ENCODE data around the gene PCDHB10. TPM values are rescaled to one million over a fixed set of nuclear protein-coding genes. Genes with fewer than 3 reads are reported as not detected.
A peak's percentile ranks its signal among the peaks of the same experiment; 100 is the strongest.
"Not testable (repeated sequence)": the region's sequence is repeated elsewhere in the genome, so short reads cannot be mapped to it uniquely, and the experiment has no call there.

The PCDHB10 gene
- 1.6 and 3.4 TPM in 2 replicates for total RNA-seq

- H3K27me3 ChIP-seq (ENCODE audit: control insufficient read depth, insufficient read depth, low read length), result no peaks in the 10 kb centered on the region
- H3K4me3 ChIP-seq (ENCODE audit: low read depth, low read length), result no peak within 1 kb of the TSS
- no peaks in the 10 kb centered on the region for H3K36me3 ChIP-seq (ENCODE audit: control insufficient read depth, insufficient read depth, low read length)
- no peak for DNase-seq (ENCODE audit: low read depth)
- peak; percentile 17 for TF ChIP-seq CTCF (IDR thresholded peaks at IDR 0.05; ENCODE audit: insufficient read depth, low read length, poor library complexity, severe bottlenecking)
These were observed at the start of gene PCDHB10 for GRCh38 chr5:141192110-141192725. Gene PCDHB10, plus strand, starts transcription at chr5:141192353. Its CDS starts 200 bp downstream, at chr5:141192553.

- no peak for TF ChIP-seq CTCF (IDR thresholded peaks at IDR 0.05; ENCODE audit: insufficient read depth, low read length, poor library complexity, severe bottlenecking)
- H3K4me3 ChIP-seq (ENCODE audit: low read depth, low read length), result no peak within 1 kb of the TSS
- no peaks in the 10 kb centered on the region for H3K36me3 ChIP-seq (ENCODE audit: control insufficient read depth, insufficient read depth, low read length)
- H3K27me3 ChIP-seq (ENCODE audit: control insufficient read depth, insufficient read depth, low read length), result no peaks in the 10 kb centered on the region
- no peak for DNase-seq (ENCODE audit: low read depth)
These were observed 42.3 kb upstream of the PCDHB10 start, which contains the start of gene PCDHB6 for GRCh38 chr5:141149812-141150211. Gene PCDHB6, plus strand, starts transcription at chr5:141150057. Its CDS starts 201 bp downstream, at chr5:141150258.

DNA sequence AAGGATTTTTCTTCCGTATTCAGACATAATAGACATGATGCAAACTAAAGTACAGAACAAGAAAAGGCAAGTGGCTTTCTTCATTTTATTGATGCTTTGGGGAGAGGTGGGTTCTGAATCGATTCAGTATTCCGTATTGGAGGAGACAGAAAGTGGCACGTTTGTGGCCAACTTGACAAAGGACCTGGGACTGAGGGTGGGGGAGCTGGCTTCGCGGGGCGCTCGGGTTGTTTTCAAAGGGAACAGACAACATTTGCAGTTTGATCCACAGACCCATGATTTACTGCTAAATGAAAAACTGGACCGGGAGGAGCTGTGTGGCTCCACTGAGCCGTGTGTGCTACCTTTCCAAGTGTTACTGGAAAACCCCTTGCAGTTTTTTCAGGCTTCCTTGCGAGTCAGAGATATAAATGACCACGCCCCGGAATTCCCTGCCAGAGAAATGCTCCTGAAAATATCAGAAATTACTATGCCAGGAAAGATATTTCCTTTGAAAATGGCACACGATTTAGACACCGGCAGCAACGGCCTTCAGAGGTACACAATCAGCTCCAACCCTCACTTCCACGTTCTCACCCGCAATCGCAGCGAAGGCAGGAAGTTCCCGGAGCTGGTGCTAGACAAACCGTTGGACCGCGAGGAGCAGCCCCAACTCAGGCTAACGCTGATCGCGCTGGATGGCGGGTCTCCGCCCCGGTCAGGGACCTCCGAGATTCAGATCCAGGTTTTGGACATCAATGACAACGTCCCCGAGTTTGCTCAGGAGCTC, 41.7 kb upstream of the PCDHB10 start:
- no peak overlapping the region for H3K4me3 ChIP-seq (ENCODE audit: low read depth, low read length)
- DNase-seq (ENCODE audit: low read depth), result no peak
- TF ChIP-seq CTCF (IDR thresholded peaks at IDR 0.05; ENCODE audit: insufficient read depth, low read length, poor library complexity, severe bottlenecking), result no peak
- no peaks in the 10 kb centered on the region for H3K36me3 ChIP-seq (ENCODE audit: control insufficient read depth, insufficient read depth, low read length)
- H3K27me3 ChIP-seq (ENCODE audit: control insufficient read depth, insufficient read depth, low read length), result no peaks in the 10 kb centered on the region

DNA sequence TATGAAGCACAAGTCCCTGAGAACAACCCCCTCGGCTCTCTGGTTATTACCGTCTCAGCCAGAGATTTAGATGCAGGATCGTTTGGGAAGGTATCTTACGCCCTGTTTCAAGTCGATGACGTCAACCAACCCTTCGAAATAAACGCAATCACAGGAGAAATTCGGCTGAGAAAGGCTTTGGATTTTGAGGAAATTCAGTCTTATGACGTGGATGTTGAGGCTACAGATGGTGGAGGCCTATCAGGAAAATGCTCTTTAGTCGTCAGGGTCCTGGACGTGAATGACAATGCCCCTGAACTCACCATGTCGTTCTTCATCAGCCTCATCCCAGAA, 41.2 kb upstream of the PCDHB10 start:
- no peak for TF ChIP-seq CTCF (IDR thresholded peaks at IDR 0.05; ENCODE audit: insufficient read depth, low read length, poor library complexity, severe bottlenecking)
- Histone ChIP-seq H3K27me3 (ENCODE audit: control insufficient read depth, insufficient read depth, low read length) (no peaks in the 10 kb centered on the region), H3K4me3 (ENCODE audit: low read depth, low read length) (no peak overlapping the region), H3K36me3 (ENCODE audit: control insufficient read depth, insufficient read depth, low read length) (no peaks in the 10 kb centered on the region)
- no peak for DNase-seq (ENCODE audit: low read depth)

- DNase-seq (ENCODE audit: low read depth); H3K4me3 ChIP-seq (ENCODE audit: low read depth, low read length); H3K36me3 ChIP-seq (ENCODE audit: control insufficient read depth, insufficient read depth, low read length); H3K27me3 ChIP-seq (ENCODE audit: control insufficient read depth, insufficient read depth, low read length): not testable (repeated sequence)
These were observed 40.5 kb upstream of the PCDHB10 start for GRCh38 chr5:141151632-141152031.

DNA sequence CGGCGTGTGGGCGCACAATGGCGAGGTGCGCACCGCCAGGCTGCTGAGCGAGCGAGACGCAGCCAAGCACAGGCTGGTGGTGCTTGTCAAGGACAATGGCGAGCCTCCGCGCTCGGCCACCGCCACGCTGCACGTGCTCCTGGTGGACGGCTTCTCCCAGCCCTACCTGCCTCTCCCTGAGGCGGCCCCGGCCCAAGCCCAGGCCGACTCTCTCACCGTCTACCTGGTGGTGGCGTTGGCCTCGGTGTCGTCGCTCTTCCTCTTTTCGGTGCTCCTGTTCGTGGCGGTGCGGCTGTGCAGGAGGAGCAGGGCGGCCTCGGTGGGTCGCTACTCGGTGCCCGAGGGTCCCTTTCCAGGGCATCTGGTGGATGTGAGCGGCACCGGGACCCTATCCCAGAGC, 40.1 kb upstream of the PCDHB10 start:
- not testable (repeated sequence) for H3K36me3 ChIP-seq (ENCODE audit: control insufficient read depth, insufficient read depth, low read length); DNase-seq (ENCODE audit: low read depth); H3K27me3 ChIP-seq (ENCODE audit: control insufficient read depth, insufficient read depth, low read length); H3K4me3 ChIP-seq (ENCODE audit: low read depth, low read length)

Data from kidney epithelial cell (primary cell).